GM18505 (cell line): ENCODE measurements around the gene ADGRL2.

Experiments
- ATAC-seq: cut with Tn5 transposase; IDR thresholded peaks from one replicate; pipeline ENCODE4 v1.9.1; 2021; ENCODE audit not compliant: unreplicated experiment
- POLR2A ChIP-seq: IDR thresholded peaks from 4 replicates; pipeline ENCODE4 v1.6.1; 2011; ENCODE audit warnings: borderline replicate concordance; ENCODE audit not compliant: insufficient read depth, insufficient read length; ENCODE audit errors: extremely low read depth

Gene ADGRL2

GRCh38 chr1:81799939-81800694 is 617 bp upstream of the ADGRL2 start:
- no peak for TF ChIP-seq POLR2A
- ATAC-seq = no peak

- ATAC-seq = no peak
- TF ChIP-seq POLR2A = no peak
Observed at GRCh38 chr1:81801651-81802456, 1.1 kb downstream of the ADGRL2 start.

- TF ChIP-seq POLR2A = no peak
- ATAC-seq = no peak
Observed at GRCh38 chr1:81802457-81802706, 1.6 kb downstream of the ADGRL2 start.

GRCh38 chr1:81802707-81803430 is 2.1 kb downstream of the ADGRL2 start:
- no peak for ATAC-seq
- no peak for TF ChIP-seq POLR2A

GRCh38 chr1:81803431-81804110 is 2.8 kb downstream of the ADGRL2 start:
- no peak for ATAC-seq
- TF ChIP-seq POLR2A = no peak

GRCh38 chr1:81804312-81804711 is 3.6 kb downstream of the ADGRL2 start:
- ATAC-seq = no peak
- TF ChIP-seq POLR2A = no peak

GRCh38 chr1:81805537-81806431 is 5.0 kb downstream of the ADGRL2 start:
- TF ChIP-seq POLR2A = no peak
- ATAC-seq = no peak

- no peak for ATAC-seq
- TF ChIP-seq POLR2A = no peak
Observed at GRCh38 chr1:81806432-81806770, 5.7 kb downstream of the ADGRL2 start.

- TF ChIP-seq POLR2A = no peak
- no peak for ATAC-seq
Observed at GRCh38 chr1:81808760-81809159, 8.0 kb downstream of the ADGRL2 start.

- no peak for ATAC-seq
Observed at GRCh38 chr1:81809808-81810207, 9.1 kb downstream of the ADGRL2 start.

GRCh38 chr1:81811757-81812371 is 11.1 kb downstream of the ADGRL2 start:
- TF ChIP-seq POLR2A = no peak
- ATAC-seq = no peak

More at GRCh38 chr1:81809808-81810207, 9.1 kb downstream of the ADGRL2 start:
- no peak for TF ChIP-seq POLR2A

GRCh38 chr1:81812712-81813111 is 12.0 kb downstream of the ADGRL2 start:
- no peak for TF ChIP-seq POLR2A
- no peak for ATAC-seq

- ATAC-seq = no peak
Observed at GRCh38 chr1:81813691-81814090, 13.0 kb downstream of the ADGRL2 start.

GRCh38 chr1:81819613-81820012 is 18.9 kb downstream of the ADGRL2 start:
- TF ChIP-seq POLR2A = no peak
- ATAC-seq = no peak

More at GRCh38 chr1:81813691-81814090, 13.0 kb downstream of the ADGRL2 start:
- no peak for TF ChIP-seq POLR2A
